SK-N-SH (cell line): Measurements from ENCODE around the gene ANKRD12. TPM values are rescaled to one million over a fixed set of nuclear protein-coding genes. Genes with fewer than 3 reads are reported as not detected.

ENCODE experiments used
- CTCF ChIA-PET: fragments of 300-600, 350-600 bp; formaldehyde crosslinking; extraction: SDS; loops from one replicate; lab custom pipeline; 2021; lab: Yijun Ruan, JAX
- POLR2A ChIA-PET: fragments of 350-600 bp; sonication (Branson Sonifier 250); formaldehyde crosslinking; extraction: SDS; loops from one replicate; lab custom pipeline; 2020; ENCODE audit warnings: antibody characterized with exemption, inconsistent platforms; lab: Yijun Ruan, JAX
- DNase-seq: peaks from one replicate; pipeline ENCODE4 v3.0.0; 2012
- H2AFZ ChIP-seq: fragments of 200-600 bp; sonication (generic); 2 replicates; pipeline ENCODE4 v1.8.1; 2016; ENCODE audit warnings: antibody characterized with exemption, mild to moderate bottlenecking, low read depth
- H3F3A ChIP-seq: fragments of 200-600 bp; sonication (generic); replicated peaks from 2 replicates; pipeline ENCODE3; 2016; ENCODE audit warnings: antibody characterized with exemption, mild to moderate bottlenecking; ENCODE audit not compliant: insufficient read depth
- H3K27ac ChIP-seq, 2 experiments: fragments of 200-500 bp in 1 of 2; fragments of 200-600 bp in 1 of 2; sonication (Bioruptor generic) in 1 of 2; sonication (generic), shearing (Covaris generic) in 1 of 2; 2 replicates each; pipeline versions ENCODE4 v1.5.1 to v1.6.1; 2014 to 2016; ENCODE audit warnings: low read depth in 2 of 2, inconsistent platforms in 1 of 2, low read length in 1 of 2, mild to moderate bottlenecking in 1 of 2, mixed read lengths in 1 of 2
- H3K27me3 ChIP-seq: fragments of 200-600 bp; sonication (generic), shearing (Covaris generic); 2 replicates; pipeline ENCODE4 v1.6.1; 2016; ENCODE audit warnings: mixed run types; ENCODE audit not compliant: insufficient read depth
- H3K36me3 ChIP-seq, 2 experiments: fragments of 200-500 bp in 1 of 2; fragments of 200-600 bp in 1 of 2; sonication (Bioruptor generic) in 1 of 2; sonication (generic) in 1 of 2; replicated peaks in 1 of 2; 2 replicates each; pipeline versions ENCODE3 to v1.5.1; 2014 to 2016; ENCODE audit warnings: low read length in 1 of 2, mild to moderate bottlenecking in 1 of 2; ENCODE audit not compliant: insufficient read depth in 2 of 2, control insufficient read depth in 1 of 2
- H3K4me1 ChIP-seq, 2 experiments: fragments of 200-500 bp in 1 of 2; fragments of 200-600 bp in 1 of 2; sonication (Bioruptor generic) in 1 of 2; sonication (generic), shearing (Covaris generic) in 1 of 2; 2 replicates each; pipeline versions ENCODE4 v1.5.1 to v1.6.1; 2014 to 2016; ENCODE audit warnings: low read depth in 1 of 2, low read length in 1 of 2, mixed run types in 1 of 2; ENCODE audit not compliant: insufficient read depth in 2 of 2, control insufficient read depth in 1 of 2
- H3K4me2 ChIP-seq: fragments of 200-600 bp; sonication (generic), shearing (Covaris generic); 2 replicates; pipeline ENCODE4 v1.6.1; 2017; ENCODE audit warnings: mixed run types
- H3K4me3 ChIP-seq, 2 experiments: fragments of 200-500 bp in 1 of 2; fragments of 200-600 bp in 1 of 2; sonication (Bioruptor generic) in 1 of 2; sonication (generic), shearing (Covaris generic) in 1 of 2; 2 replicates each; pipeline versions ENCODE4 v1.5.1 to v1.8.1; 2014 to 2016; ENCODE audit warnings: low read depth in 2 of 2, inconsistent platforms in 1 of 2, low read length in 1 of 2, mild to moderate bottlenecking in 1 of 2, mixed read lengths in 1 of 2, moderate library complexity in 1 of 2
- H3K79me2 ChIP-seq: fragments of 200-600 bp; sonication (generic); 2 replicates; pipeline ENCODE4 v1.8.1; 2017; ENCODE audit warnings: mild to moderate bottlenecking; ENCODE audit not compliant: insufficient read depth
- H3K9ac ChIP-seq: fragments of 200-600 bp; sonication (generic); 2 replicates; pipeline ENCODE4 v1.6.1; 2017; ENCODE audit warnings: mixed run types
- H3K9me2 ChIP-seq: fragments of 200-600 bp; sonication (generic); 2 replicates; pipeline ENCODE4 v1.6.1; 2017; ENCODE audit warnings: mixed run types
- H3K9me3 ChIP-seq: fragments of 200-600 bp; sonication (generic); 2 replicates; pipeline ENCODE4 v1.6.1; 2017; ENCODE audit warnings: mixed run types, mild to moderate bottlenecking, moderate library complexity
- H4K20me1 ChIP-seq: fragments of 200-600 bp; sonication (generic); 2 replicates; pipeline ENCODE4 v1.6.1; 2017; ENCODE audit warnings: mild to moderate bottlenecking, mixed run types; ENCODE audit not compliant: insufficient read depth
- CTCF ChIP-seq: fragments of 200-600 bp; sonication (generic); IDR thresholded peaks from 2 replicates; pipeline ENCODE4 v1.6.1; 2017; ENCODE audit warnings: antibody characterized with exemption, mild to moderate bottlenecking, moderate library complexity
- ELF1 ChIP-seq: IDR thresholded peaks from 2 replicates; pipeline ENCODE4 v1.4.0; 2012
- FOXJ3 ChIP-seq: sonication (generic); formaldehyde crosslinking; IDR thresholded peaks from 2 replicates; pipeline ENCODE4 v1.5.1; 2020; ENCODE audit warnings: mild to moderate bottlenecking, missing genetic modification reagents
- IRF3 ChIP-seq: fragments of 150-350 bp; IDR thresholded peaks from 2 replicates; pipeline ENCODE4 v1.6.1; 2016; ENCODE audit warnings: mild to moderate bottlenecking, low read depth, low read length
- MXI1 ChIP-seq: IDR thresholded peaks from 2 replicates; pipeline ENCODE4 v1.6.1; 2012; ENCODE audit warnings: mild to moderate bottlenecking, low read depth, low read length, improper control_type of control experiment
- PBX3 ChIP-seq: IDR thresholded peaks from 2 replicates; pipeline ENCODE4; 2012
- POLR2AphosphoS5 ChIP-seq: IDR thresholded peaks from 2 replicates; pipeline ENCODE4 v1.6.1; 2012; ENCODE audit warnings: low read depth, low read length
- RCOR1 ChIP-seq: fragments of 150-350 bp; IDR thresholded peaks from 2 replicates; pipeline ENCODE4 v1.6.1; 2017; ENCODE audit warnings: antibody characterized with exemption, low read length
- RXRA ChIP-seq: IDR thresholded peaks from 2 replicates; pipeline ENCODE4 v1.4.0; 2012; ENCODE audit warnings: low read depth, mild to moderate bottlenecking, borderline replicate concordance
- SIN3A ChIP-seq: IDR thresholded peaks from 2 replicates; pipeline ENCODE4 v1.6.1; 2012; ENCODE audit warnings: low read depth, mild to moderate bottlenecking, low read length, moderate library complexity, borderline replicate concordance
- SMC3 ChIP-seq: IDR thresholded peaks from 2 replicates; pipeline ENCODE4 v1.6.1; 2012; ENCODE audit warnings: low read depth, low read length, improper control_type of control experiment
- TAF1 ChIP-seq: IDR thresholded peaks from 2 replicates; pipeline ENCODE4 v1.6.1; 2012; ENCODE audit warnings: low read depth, mild to moderate bottlenecking, low read length, moderate library complexity, borderline replicate concordance
- TCF12 ChIP-seq: IDR thresholded peaks from 2 replicates; pipeline ENCODE4 v1.4.0; 2012
- TEAD4 ChIP-seq: IDR thresholded peaks from 2 replicates; pipeline ENCODE4 v1.4.0; 2012; ENCODE audit warnings: mild to moderate bottlenecking, borderline replicate concordance; ENCODE audit not compliant: insufficient read depth
- USF1 ChIP-seq: IDR thresholded peaks from 2 replicates; pipeline ENCODE4 v1.4.0; 2012; ENCODE audit warnings: low read depth, borderline replicate concordance
- YY1 ChIP-seq: IDR thresholded peaks from 2 replicates; pipeline ENCODE4 v1.4.0; 2012; ENCODE audit warnings: low read depth, mild to moderate bottlenecking
- WGBS: methylation state at CpG from one replicate; pipeline ENCODE4 v1.1.6; 2017; ENCODE audit warnings: low lambda C conversion rate; 5-methylcytosine and 5-hydroxymethylcytosine counted together
- polyA plus RNA-seq, 3 experiments: library from polyadenylated mRNA; depleted of rRNA; stranded (reverse); fragments of >200 nt; gene quantifications; 2 replicates each; pipeline ENCODE4 v1.2.3, GENCODE V29; 2012
- TF ChIP-seq, protein P1 (sequence below): IDR thresholded peaks from 2 replicates; pipeline ENCODE4 v1.4.0; 2012; ENCODE audit warnings: low read depth
- TF ChIP-seq, protein P2 (sequence below): IDR thresholded peaks from 2 replicates; pipeline ENCODE4 v1.4.0; 2012; ENCODE audit warnings: low read depth, borderline replicate concordance

ANKRD12 gene
- polyA plus RNA-seq, 1 of the 3 experiments (the other 2 are of a cell fraction), result 1.3 TPM

- Histone ChIP-seq H2AFZ (no peak overlapping the region), H3K4me2 (no peak overlapping the region), H3F3A (peaks cover 4% of the 10 kb centered on the region), H3K27me3 (no peaks in the 10 kb centered on the region), H3K9me2 (no peaks in the 10 kb centered on the region), H3K4me1 (peaks cover 0 to 5% of the 10 kb centered on the region in 2 experiments; a peak in 1 of 4 replicates), H3K27ac (no peak overlapping the region)
- CTCF ChIA-PET, result no interaction called here
- DNase-seq, result no peak
- POLR2A ChIA-PET, result no interaction called here
- TF ChIP-seq CTCF (no peak), RCOR1 (no peak), RXRA (no peak), SIN3A (no peak), TCF12 (no peak), YY1 (no peak), TEAD4 (no peak), MXI1 (no peak), IRF3 (no peak), SMC3 (no peak), USF1 (no peak), FOXJ3 (no peak), POLR2AphosphoS5 (no peak), PBX3 (no peak), TAF1 (no peak), ELF1 (no peak)
- TF ChIP-seq, protein P1, sequence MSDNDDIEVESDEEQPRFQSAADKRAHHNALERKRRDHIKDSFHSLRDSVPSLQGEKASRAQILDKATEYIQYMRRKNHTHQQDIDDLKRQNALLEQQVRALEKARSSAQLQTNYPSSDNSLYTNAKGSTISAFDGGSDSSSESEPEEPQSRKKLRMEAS, result no peak
- TF ChIP-seq, protein P2, sequence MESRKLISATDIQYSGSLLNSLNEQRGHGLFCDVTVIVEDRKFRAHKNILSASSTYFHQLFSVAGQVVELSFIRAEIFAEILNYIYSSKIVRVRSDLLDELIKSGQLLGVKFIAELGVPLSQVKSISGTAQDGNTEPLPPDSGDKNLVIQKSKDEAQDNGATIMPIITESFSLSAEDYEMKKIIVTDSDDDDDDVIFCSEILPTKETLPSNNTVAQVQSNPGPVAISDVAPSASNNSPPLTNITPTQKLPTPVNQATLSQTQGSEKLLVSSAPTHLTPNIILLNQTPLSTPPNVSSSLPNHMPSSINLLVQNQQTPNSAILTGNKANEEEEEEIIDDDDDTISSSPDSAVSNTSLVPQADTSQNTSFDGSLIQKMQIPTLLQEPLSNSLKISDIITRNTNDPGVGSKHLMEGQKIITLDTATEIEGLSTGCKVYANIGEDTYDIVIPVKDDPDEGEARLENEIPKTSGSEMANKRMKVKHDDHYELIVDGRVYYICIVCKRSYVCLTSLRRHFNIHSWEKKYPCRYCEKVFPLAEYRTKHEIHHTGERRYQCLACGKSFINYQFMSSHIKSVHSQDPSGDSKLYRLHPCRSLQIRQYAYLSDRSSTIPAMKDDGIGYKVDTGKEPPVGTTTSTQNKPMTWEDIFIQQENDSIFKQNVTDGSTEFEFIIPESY, result no peak
- TF ChIP-seq, all 33 proteins: peak for 0
- Histone ChIP-seq H3K4me3 (no peak overlapping the region), H3K36me3 (no peaks in the 10 kb centered on the region), H3K79me2 (no peaks in the 10 kb centered on the region), H3K9me3 (no peaks in the 10 kb centered on the region), H4K20me1 (no peaks in the 10 kb centered on the region), H3K9ac (no peak overlapping the region)
- 45% methylated on average over 2 of the region's 2 CpGs for WGBS
Measured at GRCh38 chr18:9328776-9329175, 192.2 kb downstream of the ANKRD12 start.
